Fibroblast of lung (primary cell): Measurements from ENCODE around the gene KIF5A. TPM values are rescaled to one million over a fixed set of nuclear protein-coding genes. Genes with fewer than 3 reads are reported as not detected.
A peak's percentile ranks its signal among the peaks of the same experiment; 100 is the strongest.

ENCODE experiments used
- DNase-seq, 2 donors: peaks; one replicate each; pipeline versions ENCODE4 v3.0.0 to v3.0.0-alpha.2; 2010; ENCODE audit warnings: low read depth in 2 of 2
- H2AFZ ChIP-seq: 2 replicates; pipeline ENCODE4 v1.5.1; 2012; ENCODE audit warnings: low read length, control low read depth, inconsistent platforms
- H3K27ac ChIP-seq: 2 replicates; pipeline ENCODE4 v1.5.1; 2011; ENCODE audit warnings: low read length, control low read depth; ENCODE audit not compliant: insufficient read depth
- H3K27me3 ChIP-seq: 2 replicates; pipeline ENCODE4 v1.5.1; 2011; ENCODE audit warnings: mild to moderate bottlenecking, low read length; ENCODE audit not compliant: control insufficient read depth, insufficient read depth
- H3K36me3 ChIP-seq: 2 replicates; pipeline ENCODE4 v1.5.1; 2011; ENCODE audit warnings: low read length; ENCODE audit not compliant: control insufficient read depth, insufficient read depth
- H3K4me1 ChIP-seq: 2 replicates; pipeline ENCODE4 v1.5.1; 2011; ENCODE audit warnings: low read length; ENCODE audit not compliant: control insufficient read depth, insufficient read depth; ENCODE audit errors: extremely low read depth
- H3K4me2 ChIP-seq: 2 replicates; pipeline ENCODE4 v1.5.1; 2011; ENCODE audit warnings: low read length, control low read depth; ENCODE audit not compliant: insufficient read depth; ENCODE audit errors: extremely low read depth
- H3K4me3 ChIP-seq, 4 experiments: fragments of 200-600 bp in 1 of 4; sonication (generic) in 1 of 4; replicated peaks in 1 of 4; 2 replicates each; pipeline ENCODE4 v1.5.1; 2011 to 2016; ENCODE audit warnings: low read length in 4 of 4, low read depth in 3 of 4, mild to moderate bottlenecking in 3 of 4, control low read depth in 2 of 4, inconsistent platforms in 1 of 4, mixed read lengths in 1 of 4; ENCODE audit not compliant: insufficient read depth in 1 of 4; ENCODE audit errors: control extremely low read depth in 1 of 4
- H3K79me2 ChIP-seq: 2 replicates; pipeline ENCODE4 v1.5.1; 2012; ENCODE audit warnings: mild to moderate bottlenecking, low read length, inconsistent platforms; ENCODE audit not compliant: control insufficient read depth, insufficient read depth
- H3K9ac ChIP-seq: 2 replicates; pipeline ENCODE4 v1.5.1; 2011; ENCODE audit warnings: mild to moderate bottlenecking, low read length, control low read depth; ENCODE audit not compliant: insufficient read depth
- H3K9me3 ChIP-seq: 2 replicates; pipeline ENCODE4 v1.5.1; 2012; ENCODE audit warnings: low read depth, low read length; ENCODE audit not compliant: control insufficient read depth, insufficient read depth
- H4K20me1 ChIP-seq: 2 replicates; pipeline ENCODE4 v1.5.1; 2011; ENCODE audit warnings: low read length; ENCODE audit not compliant: control insufficient read depth, insufficient read depth; ENCODE audit errors: extremely low read depth
- EZH2 ChIP-seq: IDR thresholded peaks from 2 replicates; pipeline ENCODE4 v1.5.1; 2012; ENCODE audit warnings: low read length, control low read depth, mild to moderate bottlenecking; ENCODE audit errors: missing control alignments
- polyA plus RNA-seq, 2 donors: library from polyadenylated mRNA; depleted of rRNA in 1 of 2; stranded (reverse) in 1 of 2; unstranded in 1 of 2; fragments of >200 nt; gene quantifications; 2 replicates each; pipeline ENCODE4 v1.2.1, GENCODE V29; 2011 to 2012; ENCODE audit warnings: missing spikeins in 1 of 2
- total RNA-seq: library from RNA; depleted of rRNA; stranded (reverse); fragments of >200 nt; gene quantifications from 2 replicates; pipeline ENCODE4 v1.2.1, GENCODE V29; 2014
- TF ChIP-seq, protein P1 (sequence below), 2 donors: IDR thresholded peaks in 1 of 2; conservative IDR thresholded peaks in 1 of 2; 1 replicate in 1 of 2; 2 replicates in 1 of 2; pipeline ENCODE4 v1.5.1; 2011 to 2012; ENCODE audit warnings: low read length in 2 of 2, control low read depth in 1 of 2, inconsistent platforms in 1 of 2, low read depth in 1 of 2, mild to moderate bottlenecking in 1 of 2

KIF5A gene
- total and polyA plus RNA-seq, 2 donors (not counting 1 experiment from before 2014, with no cell fraction given): 0.53 to 1.3 TPM

GRCh38 chr12:57552306-57552651 is 2.4 kb downstream of the KIF5A start:
- Histone ChIP-seq H3K79me2 (no peaks in the 10 kb centered on the region), H4K20me1 (no peaks in the 10 kb centered on the region), H3K27ac (no peak overlapping the region), H3K9me3 (no peaks in the 10 kb centered on the region), H3K4me1 (peaks cover 4% of the 10 kb centered on the region), H3K27me3 (peaks cover 16% of the 10 kb centered on the region), H3K36me3 (no peaks in the 10 kb centered on the region), H3K4me3 (no peak overlapping the region), H3K4me2 (no peak overlapping the region), H2AFZ (no peak overlapping the region), H3K9ac (no peak overlapping the region)
- TF ChIP-seq EZH2: no peak
- TF ChIP-seq, protein P1, sequence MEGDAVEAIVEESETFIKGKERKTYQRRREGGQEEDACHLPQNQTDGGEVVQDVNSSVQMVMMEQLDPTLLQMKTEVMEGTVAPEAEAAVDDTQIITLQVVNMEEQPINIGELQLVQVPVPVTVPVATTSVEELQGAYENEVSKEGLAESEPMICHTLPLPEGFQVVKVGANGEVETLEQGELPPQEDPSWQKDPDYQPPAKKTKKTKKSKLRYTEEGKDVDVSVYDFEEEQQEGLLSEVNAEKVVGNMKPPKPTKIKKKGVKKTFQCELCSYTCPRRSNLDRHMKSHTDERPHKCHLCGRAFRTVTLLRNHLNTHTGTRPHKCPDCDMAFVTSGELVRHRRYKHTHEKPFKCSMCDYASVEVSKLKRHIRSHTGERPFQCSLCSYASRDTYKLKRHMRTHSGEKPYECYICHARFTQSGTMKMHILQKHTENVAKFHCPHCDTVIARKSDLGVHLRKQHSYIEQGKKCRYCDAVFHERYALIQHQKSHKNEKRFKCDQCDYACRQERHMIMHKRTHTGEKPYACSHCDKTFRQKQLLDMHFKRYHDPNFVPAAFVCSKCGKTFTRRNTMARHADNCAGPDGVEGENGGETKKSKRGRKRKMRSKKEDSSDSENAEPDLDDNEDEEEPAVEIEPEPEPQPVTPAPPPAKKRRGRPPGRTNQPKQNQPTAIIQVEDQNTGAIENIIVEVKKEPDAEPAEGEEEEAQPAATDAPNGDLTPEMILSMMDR (conservative IDR thresholded peaks at IDR 0.05 in 1 of 2, IDR thresholded peaks at IDR 0.05 in 1 of 2; ENCODE audit: low read depth in 1 of 2, low read length in 2 of 2): no peak
- DNase-seq: no peak

- H4K20me1 ChIP-seq: no peaks in the 10 kb centered on the region
- H3K4me3 ChIP-seq: no peak overlapping the region
- H3K4me2 ChIP-seq: peak overlapping the region; percentile 29
- H3K36me3 ChIP-seq: no peaks in the 10 kb centered on the region
- peak; percentile 11 to 64 for DNase-seq
- H3K4me1 ChIP-seq: peaks cover 4% of the 10 kb centered on the region
- no peak overlapping the region for H2AFZ ChIP-seq
- TF ChIP-seq EZH2: no peak
- TF ChIP-seq, protein P1 (conservative IDR thresholded peaks at IDR 0.05 in 1 of 2, IDR thresholded peaks at IDR 0.05 in 1 of 2; ENCODE audit: low read depth in 1 of 2, low read length in 2 of 2): no peak
- peaks cover 16% of the 10 kb centered on the region for H3K27me3 ChIP-seq
- H3K27ac ChIP-seq: no peak overlapping the region
- H3K79me2 ChIP-seq: no peaks in the 10 kb centered on the region
- H3K9me3 ChIP-seq: no peaks in the 10 kb centered on the region
- H3K9ac ChIP-seq: no peak overlapping the region
These were observed 3.0 kb downstream of the KIF5A start for GRCh38 chr12:57552835-57553313.

DNA sequence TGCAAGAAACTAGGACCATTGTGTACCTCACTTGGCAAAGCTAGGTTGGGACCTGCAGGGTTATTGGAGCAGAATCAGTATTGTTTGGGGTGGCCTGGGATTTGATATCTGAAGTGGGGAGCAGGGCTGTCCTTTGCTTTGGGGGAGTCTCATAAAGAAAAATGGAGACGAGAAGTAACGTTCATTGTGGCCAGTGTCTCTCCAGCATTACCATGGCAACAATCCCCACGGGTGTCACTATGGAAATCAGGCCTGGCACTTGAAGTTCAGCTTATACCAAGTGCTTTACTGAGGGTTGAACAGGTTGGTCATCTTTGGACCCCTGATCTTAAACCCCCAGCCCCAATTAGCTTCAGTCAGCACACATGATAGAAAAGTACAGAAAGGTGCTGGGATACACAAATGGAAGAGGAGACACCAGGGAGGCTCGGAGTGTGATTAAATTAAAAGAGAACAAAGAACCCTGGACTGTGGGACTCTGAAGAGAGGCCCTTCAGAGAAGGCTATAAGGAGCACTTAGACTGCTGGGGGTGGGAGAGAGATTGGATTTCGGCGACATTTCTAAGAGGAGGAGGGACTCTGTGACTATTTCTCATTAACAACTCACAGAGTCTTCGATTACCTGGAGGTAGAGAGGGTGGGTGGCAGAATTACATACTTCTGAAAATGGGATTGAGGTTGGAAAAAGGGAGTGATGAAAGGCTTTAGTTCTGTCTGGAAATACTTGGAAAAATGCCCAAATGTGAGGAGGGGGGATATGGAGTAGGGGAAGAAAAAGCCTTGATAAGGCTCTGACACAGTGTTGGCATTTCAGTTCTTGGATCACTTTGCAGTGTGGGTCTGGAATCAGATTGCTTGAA is 3.7 kb downstream of the KIF5A start:
- no peaks in the 10 kb centered on the region for H3K79me2 ChIP-seq
- DNase-seq: no peak
- no peak overlapping the region for H3K9ac ChIP-seq
- H3K4me1 ChIP-seq: peaks cover 4% of the 10 kb centered on the region
- H4K20me1 ChIP-seq: no peaks in the 10 kb centered on the region
- no peak overlapping the region for H3K4me3 ChIP-seq
- H3K36me3 ChIP-seq: no peaks in the 10 kb centered on the region
- no peak overlapping the region for H2AFZ ChIP-seq
- H3K27ac ChIP-seq: no peak overlapping the region
- no peaks in the 10 kb centered on the region for H3K9me3 ChIP-seq
- TF ChIP-seq EZH2: no peak
- H3K4me2 ChIP-seq: no peak overlapping the region
- peaks cover 16% of the 10 kb centered on the region for H3K27me3 ChIP-seq
